Hepatocyte (in vitro differentiated cells): Measurements from ENCODE around the gene UVSSA. TPM values are rescaled to one million over a fixed set of nuclear protein-coding genes. Genes with fewer than 3 reads are reported as not detected.

Experiments
- DNase-seq: peaks from one replicate; pipeline ENCODE4 v3.0.0-alpha.2; 2016; ENCODE audit warnings: low spot score
- H2AFZ ChIP-seq: fragments of 200-600 bp; sonication (generic); 2 replicates; pipeline ENCODE4 v1.6.0; 2016; ENCODE audit warnings: antibody characterized with exemption, mild to moderate bottlenecking
- H3K27ac ChIP-seq: fragments of 200-600 bp; sonication (generic); 2 replicates; pipeline ENCODE4 v1.5.1; 2016; ENCODE audit warnings: mild to moderate bottlenecking
- H3K27me3 ChIP-seq: fragments of 200-600 bp; sonication (generic); 2 replicates; pipeline ENCODE4 v1.6.1; 2016
- H3K36me3 ChIP-seq: fragments of 200-600 bp; sonication (generic); replicated peaks from 2 replicates; pipeline ENCODE4 v1.5.1; 2016; ENCODE audit warnings: low read depth; ENCODE audit not compliant: insufficient read depth
- H3K4me1 ChIP-seq: fragments of 200-600 bp; sonication (generic); 2 replicates; pipeline ENCODE4 v1.5.1; 2016; ENCODE audit warnings: mild to moderate bottlenecking, moderate library complexity; ENCODE audit not compliant: insufficient read depth
- H3K4me2 ChIP-seq: fragments of 200-600 bp; sonication (generic); 2 replicates; pipeline ENCODE4 v1.6.0; 2016
- H3K4me3 ChIP-seq: fragments of 200-600 bp; sonication (generic); 2 replicates; pipeline ENCODE4 v1.5.1; 2016; ENCODE audit warnings: mild to moderate bottlenecking
- H3K79me2 ChIP-seq: fragments of 200-600 bp; sonication (generic); 2 replicates; pipeline ENCODE4 v1.6.0; 2017; ENCODE audit warnings: mild to moderate bottlenecking
- H3K9me2 ChIP-seq: fragments of 200-600 bp; sonication (generic); replicated peaks from 2 replicates; pipeline ENCODE4 v1.6.0; 2017; ENCODE audit warnings: mild to moderate bottlenecking; ENCODE audit not compliant: insufficient read depth
- H3K9me3 ChIP-seq: fragments of 200-600 bp; sonication (generic); 2 replicates; pipeline ENCODE4 v1.5.1; 2016; ENCODE audit warnings: low read depth, mild to moderate bottlenecking
- H4K20me1 ChIP-seq: fragments of 200-600 bp; sonication (generic); 2 replicates; pipeline ENCODE4 v1.6.0; 2016; ENCODE audit warnings: mild to moderate bottlenecking; ENCODE audit not compliant: insufficient read depth, poor library complexity, severe bottlenecking
- EZH2 ChIP-seq: fragments of 200-600 bp; sonication (generic); IDR thresholded peaks from 2 replicates; pipeline ENCODE4 v1.6.1; 2016; ENCODE audit warnings: antibody characterized with exemption, mild to moderate bottlenecking, borderline replicate concordance
- EZH2phosphoT487 ChIP-seq: fragments of 200-600 bp; sonication (generic); IDR thresholded peaks from one replicate; pipeline ENCODE4 v1.6.1; 2018; ENCODE audit warnings: antibody characterized with exemption, mild to moderate bottlenecking, low read depth, moderate library complexity; ENCODE audit not compliant: unreplicated experiment, severe bottlenecking
- WGBS: methylation state at CpG from one replicate; pipeline ENCODE4 v1.1.6; 2016; ENCODE audit warnings: low lambda C conversion rate; ENCODE audit errors: missing lambda C conversion rate; 5-methylcytosine and 5-hydroxymethylcytosine counted together
- polyA plus RNA-seq: library from polyadenylated mRNA; unstranded; fragments of >200 nt; fragmentation: Nextera tagmentation; extraction: Ambion mirVana; gene quantifications from 2 replicates; pipeline ENCODE4 v1.2.1, GENCODE V29; 2016
- total RNA-seq: library from RNA; depleted of rRNA; stranded (reverse); fragments of >200 nt; gene quantifications from 2 replicates; pipeline ENCODE4 v1.2.3, GENCODE V29; 2014
- TF ChIP-seq, protein P1 (sequence below): fragments of 200-600 bp; sonication (generic); IDR thresholded peaks from 2 replicates; pipeline ENCODE4 v1.5.1; 2016; ENCODE audit warnings: antibody characterized with exemption, mild to moderate bottlenecking; ENCODE audit not compliant: poor library complexity

Gene UVSSA
- total and polyA plus RNA-seq, 2 experiments from 2014 or later = 10.6 to 11.0 TPM

DNA sequence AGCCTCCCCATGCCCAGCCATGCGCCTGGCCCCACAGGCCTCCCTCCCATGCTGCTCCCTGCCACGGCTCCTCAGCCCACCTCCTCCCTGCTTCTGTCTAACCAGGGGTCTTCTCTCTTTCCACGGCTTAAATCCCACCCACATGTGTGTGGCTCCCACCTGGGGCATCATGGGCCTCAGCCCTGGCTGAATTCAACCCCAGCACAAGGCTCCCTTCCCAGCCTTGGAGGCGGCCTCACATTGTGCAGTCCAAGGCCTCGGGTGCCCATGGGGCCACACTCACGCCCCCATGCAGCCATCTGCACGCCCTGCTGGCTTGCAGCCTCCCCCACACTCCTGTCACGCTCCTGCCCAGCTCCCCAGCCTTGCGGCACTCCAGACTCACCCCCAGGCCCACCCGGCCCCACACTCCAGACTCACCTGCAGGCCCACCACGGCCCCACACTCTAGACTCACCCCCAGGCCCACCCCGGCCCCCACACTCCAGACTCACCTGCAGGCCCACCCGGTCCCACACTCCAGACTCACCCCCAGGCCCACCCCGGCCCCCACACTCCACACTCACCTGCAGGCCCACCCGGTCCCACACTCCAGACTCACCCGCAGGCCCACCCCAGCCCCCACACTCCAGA lies 30.4 kb upstream of the UVSSA start:
- no peak for DNase-seq
- TF ChIP-seq, protein P1, sequence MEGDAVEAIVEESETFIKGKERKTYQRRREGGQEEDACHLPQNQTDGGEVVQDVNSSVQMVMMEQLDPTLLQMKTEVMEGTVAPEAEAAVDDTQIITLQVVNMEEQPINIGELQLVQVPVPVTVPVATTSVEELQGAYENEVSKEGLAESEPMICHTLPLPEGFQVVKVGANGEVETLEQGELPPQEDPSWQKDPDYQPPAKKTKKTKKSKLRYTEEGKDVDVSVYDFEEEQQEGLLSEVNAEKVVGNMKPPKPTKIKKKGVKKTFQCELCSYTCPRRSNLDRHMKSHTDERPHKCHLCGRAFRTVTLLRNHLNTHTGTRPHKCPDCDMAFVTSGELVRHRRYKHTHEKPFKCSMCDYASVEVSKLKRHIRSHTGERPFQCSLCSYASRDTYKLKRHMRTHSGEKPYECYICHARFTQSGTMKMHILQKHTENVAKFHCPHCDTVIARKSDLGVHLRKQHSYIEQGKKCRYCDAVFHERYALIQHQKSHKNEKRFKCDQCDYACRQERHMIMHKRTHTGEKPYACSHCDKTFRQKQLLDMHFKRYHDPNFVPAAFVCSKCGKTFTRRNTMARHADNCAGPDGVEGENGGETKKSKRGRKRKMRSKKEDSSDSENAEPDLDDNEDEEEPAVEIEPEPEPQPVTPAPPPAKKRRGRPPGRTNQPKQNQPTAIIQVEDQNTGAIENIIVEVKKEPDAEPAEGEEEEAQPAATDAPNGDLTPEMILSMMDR = no peak
- TF ChIP-seq EZH2phosphoT487 (no peak), EZH2 (no peak)
- Histone ChIP-seq H3K4me2 (no peak overlapping the region), H4K20me1 (peaks cover 8% of the 10 kb centered on the region), H3K4me1 (no peaks in the 10 kb centered on the region), H3K9me2 (no peaks in the 10 kb centered on the region), H2AFZ (no peak overlapping the region), H3K27ac (no peak overlapping the region), H3K79me2 (peaks cover 31% of the 10 kb centered on the region), H3K27me3 (no peaks in the 10 kb centered on the region), H3K36me3 (no peaks in the 10 kb centered on the region), H3K4me3 (no peak overlapping the region), H3K9me3 (no peaks in the 10 kb centered on the region)
- 100% methylated on average over 9 of the region's 16 CpGs for WGBS

DNA sequence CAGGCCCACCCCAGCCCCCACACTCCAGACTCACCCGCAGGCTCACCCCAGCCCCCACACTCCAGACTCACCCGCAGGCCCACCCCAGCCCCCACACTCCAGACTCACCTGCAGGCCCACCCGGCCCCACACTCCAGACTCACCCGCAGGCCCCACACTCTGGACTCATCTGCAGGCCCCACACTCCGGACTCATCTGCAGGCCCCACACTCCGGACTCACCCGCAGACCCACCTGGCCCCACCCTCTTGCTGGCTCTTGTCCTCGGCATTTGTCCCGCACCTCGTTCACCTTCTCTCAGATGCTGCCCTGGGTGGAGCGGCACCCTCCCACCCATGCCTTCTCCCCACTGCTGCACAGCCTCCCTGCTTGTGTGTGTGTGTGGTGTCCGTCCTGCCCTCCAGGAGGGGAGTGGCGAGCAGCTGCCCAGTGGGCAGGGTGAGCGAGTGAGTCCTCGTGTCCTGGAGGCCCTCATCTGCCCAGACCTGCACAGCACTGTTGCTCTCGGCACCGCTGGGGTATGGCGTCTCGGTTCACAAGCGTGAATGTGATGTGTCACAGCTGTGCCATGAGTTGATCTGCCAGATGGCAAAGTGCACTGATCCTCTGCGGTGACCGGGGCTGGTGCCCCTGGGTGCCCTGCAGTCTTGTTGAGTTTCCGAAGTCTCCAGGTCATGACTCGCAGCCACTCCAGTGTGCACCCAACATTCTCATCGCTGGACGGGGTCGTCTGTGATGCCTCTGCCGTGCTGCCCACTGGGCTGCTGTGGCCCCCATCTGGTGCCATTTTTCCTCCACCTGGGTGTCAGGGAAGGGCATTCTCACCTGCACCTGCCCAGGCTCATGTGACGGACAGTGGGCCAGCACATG lies 29.6 kb upstream of the UVSSA start:
- WGBS = 97% methylated on average over 28 of the region's 29 CpGs
- peaks cover 24% of the 10 kb centered on the region for H3K79me2 ChIP-seq
- no peak for DNase-seq
- H2AFZ ChIP-seq = no peak overlapping the region
- H3K9me3 ChIP-seq = no peaks in the 10 kb centered on the region
- no peak overlapping the region for H3K27ac ChIP-seq
- no peaks in the 10 kb centered on the region for H3K9me2 ChIP-seq
- H3K27me3 ChIP-seq = no peaks in the 10 kb centered on the region
- no peaks in the 10 kb centered on the region for H3K36me3 ChIP-seq
- no peak overlapping the region for H3K4me3 ChIP-seq
- no peaks in the 10 kb centered on the region for H3K4me1 ChIP-seq
- H3K4me2 ChIP-seq = no peak overlapping the region
- TF ChIP-seq, protein P1 = no peak
- no peak for TF ChIP-seq EZH2
- no peak for TF ChIP-seq EZH2phosphoT487
- peaks cover 4% of the 10 kb centered on the region for H4K20me1 ChIP-seq

DNA sequence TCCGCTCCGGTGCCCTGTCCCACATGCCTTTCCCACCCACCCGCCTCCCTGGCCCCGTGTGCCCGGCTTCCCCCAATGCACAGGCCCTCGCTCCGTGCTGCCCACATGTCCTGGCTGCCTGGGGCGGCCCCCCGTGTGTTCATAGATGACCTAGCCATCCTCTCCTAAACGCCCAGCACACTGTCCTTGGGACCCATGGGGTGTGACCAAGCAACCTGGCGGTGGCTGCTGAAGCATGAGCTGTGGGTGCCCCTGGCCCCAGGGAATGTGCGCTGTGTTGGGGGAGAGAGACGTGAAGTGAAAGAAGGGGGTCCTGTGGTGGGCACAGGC lies 29.0 kb upstream of the UVSSA start:
- no peaks in the 10 kb centered on the region for H4K20me1 ChIP-seq
- no peak overlapping the region for H3K27ac ChIP-seq
- no peak for DNase-seq
- 96% methylated on average over 13 of the region's 13 CpGs for WGBS
- no peak overlapping the region for H2AFZ ChIP-seq
- H3K4me3 ChIP-seq = no peak overlapping the region
- no peaks in the 10 kb centered on the region for H3K9me3 ChIP-seq
- H3K36me3 ChIP-seq = no peaks in the 10 kb centered on the region
- H3K9me2 ChIP-seq = no peaks in the 10 kb centered on the region
- H3K27me3 ChIP-seq = no peaks in the 10 kb centered on the region
- TF ChIP-seq EZH2phosphoT487 (no peak), EZH2 (no peak)
- TF ChIP-seq, protein P1 = no peak
- peaks cover 18% of the 10 kb centered on the region for H3K79me2 ChIP-seq
- H3K4me2 ChIP-seq = no peak overlapping the region
- H3K4me1 ChIP-seq = no peaks in the 10 kb centered on the region
